Measurements from ENCODE around the gene ADAMTS17. TPM values are rescaled to one million over a fixed set of nuclear protein-coding genes. Genes with fewer than 3 reads are reported as not detected.
A peak's percentile ranks its signal among the peaks of the same experiment; 100 is the strongest.

Gene ADAMTS17
- total and polyA plus RNA-seq, 4 experiments from 2014 or later, result 2.1 to 6.2 (median 4.8) TPM

DNA sequence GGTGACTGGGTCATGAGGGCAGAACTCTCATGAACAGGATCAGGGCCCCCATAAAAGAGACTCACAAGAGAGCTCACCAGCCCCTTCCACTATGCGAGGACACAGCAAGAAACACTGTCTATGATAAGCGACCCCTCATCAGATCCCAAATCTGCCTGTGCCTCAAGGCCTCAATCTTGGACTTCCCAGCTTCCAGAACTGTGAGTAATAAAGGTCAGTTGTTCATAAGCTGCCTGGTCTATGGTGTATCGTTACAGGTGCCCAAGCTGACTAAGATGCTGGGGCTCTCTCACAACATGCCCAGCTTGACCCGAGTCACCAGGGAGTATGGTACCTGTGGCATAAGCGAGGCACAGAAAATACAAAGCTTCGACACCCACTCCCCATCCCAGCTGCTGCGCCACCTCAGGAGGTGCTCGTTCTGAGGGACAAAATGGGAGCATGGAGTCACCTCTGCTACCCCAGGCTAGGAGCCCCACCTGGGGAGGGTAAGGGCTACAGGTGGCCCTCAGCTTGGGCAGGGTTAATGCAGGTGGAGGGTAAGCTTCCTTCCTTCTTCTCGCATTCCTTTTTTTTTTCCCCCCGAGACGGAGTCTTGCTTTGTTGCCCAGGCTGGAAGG lies 234.1 kb downstream of the ADAMTS17 start:
- Mint-ChIP-seq H3K27me3 (no peaks in the 10 kb centered on the region), H3K4me1 (peaks cover 8 to 26% (median 19%) of the 10 kb centered on the region in 4 donors), H3K27ac (no peak overlapping the region), H3K4me3 (no peak overlapping the region), H3K36me3 (peaks cover 2 to 23% of the 10 kb centered on the region in 2 donors), H3K9me3 (no peaks in the 10 kb centered on the region)
- Histone ChIP-seq H3K27me3 (ENCODE audit: insufficient read depth, low read length) (no peaks in the 10 kb centered on the region), H3K4me3 (ENCODE audit: low read length in 2 of 2) (no peak overlapping the region), H3K27ac (ENCODE audit: low read depth, low read length) (no peak overlapping the region), H3K4me1 (ENCODE audit: insufficient read depth, low read length) (peaks cover 20% of the 10 kb centered on the region), H3K36me3 (ENCODE audit: insufficient read depth, low read length) (no peaks in the 10 kb centered on the region), H3K9me3 (ENCODE audit: control insufficient read depth in 1 of 2, low read length in 2 of 2) (no peaks in the 10 kb centered on the region)
- DNase-seq, result no peak
- ChIA-PET CTCF (ENCODE audit: partially characterized antibody) (no interaction called here), POLR2A (ENCODE audit: partially characterized antibody) (no interaction called here)
- intact Hi-C loops (cut with micrococcal nuclease), result no loop called here

GRCh38 chr15:100107151-100107550 lies 234.6 kb downstream of the ADAMTS17 start:
- Mint-ChIP-seq H3K9me3 (no peaks in the 10 kb centered on the region), H3K4me3 (no peak overlapping the region), H3K27me3 (no peaks in the 10 kb centered on the region), H3K27ac (no peak overlapping the region), H3K36me3 (peaks cover 2 to 23% of the 10 kb centered on the region in 2 donors), H3K4me1 (peaks cover 8 to 20% (median 15%) of the 10 kb centered on the region in 4 donors)
- no peaks in the 10 kb centered on the region for H3K27me3 ChIP-seq (ENCODE audit: insufficient read depth, low read length)
- no peak overlapping the region for H3K4me3 ChIP-seq (ENCODE audit: low read length in 2 of 2)
- no peaks in the 10 kb centered on the region for H3K9me3 ChIP-seq (ENCODE audit: control insufficient read depth in 1 of 2, low read length in 2 of 2)
- H3K36me3 ChIP-seq (ENCODE audit: insufficient read depth, low read length), result no peaks in the 10 kb centered on the region
- CTCF ChIA-PET (ENCODE audit: partially characterized antibody), result no interaction called here
- intact Hi-C loops (cut with micrococcal nuclease), result no loop called here
- H3K4me1 ChIP-seq (ENCODE audit: insufficient read depth, low read length), result peaks cover 16% of the 10 kb centered on the region
- DNase-seq, result no peak
- POLR2A ChIA-PET (ENCODE audit: partially characterized antibody), result no interaction called here
- no peak overlapping the region for H3K27ac ChIP-seq (ENCODE audit: low read depth, low read length)

- Mint-ChIP-seq H3K36me3 (peaks cover 2 to 23% of the 10 kb centered on the region in 2 donors), H3K27ac (no peak overlapping the region)
- POLR2A ChIA-PET (ENCODE audit: partially characterized antibody), result no interaction called here
Observed at GRCh38 chr15:100106732-100107131, 235.0 kb downstream of the ADAMTS17 start.

GRCh38 chr15:100105101-100105500 lies 236.7 kb downstream of the ADAMTS17 start:
- H3K4me1 Mint-ChIP-seq, result peaks cover 0 to 2% (median 0%) of the 10 kb centered on the region in 4 donors
- H3K36me3 ChIP-seq (ENCODE audit: insufficient read depth, low read length), result no peaks in the 10 kb centered on the region
- POLR2A ChIA-PET (ENCODE audit: partially characterized antibody), result no interaction called here
- H3K36me3 Mint-ChIP-seq, result peaks cover 2 to 23% of the 10 kb centered on the region in 2 donors
- H3K27ac Mint-ChIP-seq, result peak overlapping the region in 1 of 7 donors; percentile 22
- DNase-seq, result no peak
- H3K4me1 ChIP-seq (ENCODE audit: insufficient read depth, low read length), result no peaks in the 10 kb centered on the region
- no peaks in the 10 kb centered on the region for H3K9me3 ChIP-seq (ENCODE audit: control insufficient read depth in 1 of 2, low read length in 2 of 2)
- H3K4me3 Mint-ChIP-seq, result no peak overlapping the region
- no peaks in the 10 kb centered on the region for H3K9me3 Mint-ChIP-seq
- H3K27me3 Mint-ChIP-seq, result no peaks in the 10 kb centered on the region
- CTCF ChIA-PET (ENCODE audit: partially characterized antibody), result no interaction called here
- H3K4me3 ChIP-seq (ENCODE audit: low read length in 2 of 2), result no peak overlapping the region
- H3K27me3 ChIP-seq (ENCODE audit: insufficient read depth, low read length), result no peaks in the 10 kb centered on the region
- H3K27ac ChIP-seq (ENCODE audit: low read depth, low read length), result no peak overlapping the region
- intact Hi-C loops (cut with micrococcal nuclease), result no loop called here

More at GRCh38 chr15:100106732-100107131, 235.0 kb downstream of the ADAMTS17 start:
- Mint-ChIP-seq H3K9me3 (no peaks in the 10 kb centered on the region), H3K4me1 (peaks cover 6 to 16% (median 12%) of the 10 kb centered on the region in 4 donors), H3K27me3 (no peaks in the 10 kb centered on the region), H3K4me3 (no peak overlapping the region)
- Histone ChIP-seq H3K4me1 (ENCODE audit: insufficient read depth, low read length) (peaks cover 12% of the 10 kb centered on the region), H3K9me3 (ENCODE audit: control insufficient read depth in 1 of 2, low read length in 2 of 2) (no peaks in the 10 kb centered on the region), H3K27me3 (ENCODE audit: insufficient read depth, low read length) (no peaks in the 10 kb centered on the region), H3K4me3 (ENCODE audit: low read length in 2 of 2) (no peak overlapping the region), H3K27ac (ENCODE audit: low read depth, low read length) (no peak overlapping the region), H3K36me3 (ENCODE audit: insufficient read depth, low read length) (no peaks in the 10 kb centered on the region)
- CTCF ChIA-PET (ENCODE audit: partially characterized antibody), result no interaction called here
- intact Hi-C loops (cut with micrococcal nuclease), result no loop called here
- DNase-seq, result no peak

GRCh38 chr15:100104245-100104644 lies 237.5 kb downstream of the ADAMTS17 start:
- intact Hi-C loops (cut with micrococcal nuclease), result no loop called here
- H3K27ac ChIP-seq (ENCODE audit: low read depth, low read length), result no peak overlapping the region
- no peaks in the 10 kb centered on the region for H3K27me3 Mint-ChIP-seq
- ChIA-PET CTCF (ENCODE audit: partially characterized antibody) (no interaction called here), POLR2A (ENCODE audit: partially characterized antibody) (no interaction called here)
- H3K27me3 ChIP-seq (ENCODE audit: insufficient read depth, low read length), result no peaks in the 10 kb centered on the region
- no peaks in the 10 kb centered on the region for H3K9me3 Mint-ChIP-seq
- H3K4me3 ChIP-seq (ENCODE audit: low read length in 2 of 2), result no peak overlapping the region
- H3K36me3 ChIP-seq (ENCODE audit: insufficient read depth, low read length), result no peaks in the 10 kb centered on the region
- H3K4me1 ChIP-seq (ENCODE audit: insufficient read depth, low read length), result no peaks in the 10 kb centered on the region
- H3K4me3 Mint-ChIP-seq, result no peak overlapping the region
- no peaks in the 10 kb centered on the region for H3K9me3 ChIP-seq (ENCODE audit: control insufficient read depth in 1 of 2, low read length in 2 of 2)
- peak overlapping the region in 1 of 7 donors; percentile 21 for H3K27ac Mint-ChIP-seq
- H3K4me1 Mint-ChIP-seq, result peaks cover 0 to 2% (median 0%) of the 10 kb centered on the region in 4 donors
- DNase-seq, result no peak
- peaks cover 2 to 23% of the 10 kb centered on the region in 2 donors for H3K36me3 Mint-ChIP-seq

GRCh38 chr15:100103828-100104227 lies 237.9 kb downstream of the ADAMTS17 start:
- Histone ChIP-seq H3K4me3 (ENCODE audit: low read length in 2 of 2) (no peak overlapping the region), H3K36me3 (ENCODE audit: insufficient read depth, low read length) (no peaks in the 10 kb centered on the region), H3K27ac (ENCODE audit: low read depth, low read length) (no peak overlapping the region), H3K27me3 (ENCODE audit: insufficient read depth, low read length) (no peaks in the 10 kb centered on the region), H3K9me3 (ENCODE audit: control insufficient read depth in 1 of 2, low read length in 2 of 2) (no peaks in the 10 kb centered on the region), H3K4me1 (ENCODE audit: insufficient read depth, low read length) (no peaks in the 10 kb centered on the region)
- Mint-ChIP-seq H3K4me3 (no peak overlapping the region), H3K9me3 (no peaks in the 10 kb centered on the region), H3K27me3 (no peaks in the 10 kb centered on the region), H3K4me1 (no peaks in the 10 kb centered on the region), H3K27ac (peak overlapping the region in 1 of 7 donors; percentile 21), H3K36me3 (peaks cover 2 to 23% of the 10 kb centered on the region in 2 donors)
- intact Hi-C loops (cut with micrococcal nuclease), result no loop called here
- CTCF ChIA-PET (ENCODE audit: partially characterized antibody), result no interaction called here
- POLR2A ChIA-PET (ENCODE audit: partially characterized antibody), result no interaction called here
- DNase-seq, result no peak

DNA sequence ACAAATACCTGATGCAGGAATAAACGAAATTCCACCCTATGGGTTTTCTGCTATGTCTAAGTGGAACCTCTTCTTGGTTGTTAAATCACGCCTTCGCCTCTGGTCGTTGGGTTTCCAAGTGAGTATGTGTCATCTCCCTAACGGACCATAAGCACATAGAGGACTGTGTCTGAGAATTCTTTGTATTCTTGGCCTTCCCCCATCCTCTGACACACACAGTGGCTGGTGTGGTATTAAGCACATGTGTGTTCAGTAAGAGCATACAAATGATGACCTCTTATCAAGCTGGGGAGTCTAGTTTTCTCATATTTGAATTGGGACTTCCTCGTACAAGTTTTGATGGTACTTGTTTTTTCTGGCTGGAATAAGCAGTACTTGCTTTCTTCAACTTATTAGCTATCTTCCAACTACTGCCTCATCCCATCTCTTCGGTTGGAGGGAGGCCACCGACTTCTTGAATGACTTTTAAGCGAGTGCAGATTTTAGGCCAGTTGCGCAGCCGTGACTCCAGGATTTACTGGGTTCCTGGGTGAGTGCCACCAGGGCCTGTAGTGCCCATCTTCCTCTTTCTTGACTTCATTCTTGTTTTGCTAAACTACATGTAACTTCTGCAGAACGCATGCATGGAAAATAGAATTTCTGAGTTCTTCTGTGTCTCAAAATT lies 240.2 kb downstream of the ADAMTS17 start:
- intact Hi-C loops (cut with micrococcal nuclease), result no loop called here
- Mint-ChIP-seq H3K27ac (peak overlapping the region in 1 of 7 donors; percentile 8), H3K9me3 (no peaks in the 10 kb centered on the region), H3K36me3 (peaks cover 2 to 15% of the 10 kb centered on the region in 2 donors), H3K27me3 (no peaks in the 10 kb centered on the region), H3K4me1 (no peaks in the 10 kb centered on the region), H3K4me3 (no peak overlapping the region)
- Histone ChIP-seq H3K4me1 (ENCODE audit: insufficient read depth, low read length) (no peaks in the 10 kb centered on the region), H3K36me3 (ENCODE audit: insufficient read depth, low read length) (no peaks in the 10 kb centered on the region), H3K4me3 (ENCODE audit: low read length in 2 of 2) (no peak overlapping the region), H3K9me3 (ENCODE audit: control insufficient read depth in 1 of 2, low read length in 2 of 2) (no peaks in the 10 kb centered on the region), H3K27ac (ENCODE audit: low read depth, low read length) (no peak overlapping the region), H3K27me3 (ENCODE audit: insufficient read depth, low read length) (no peaks in the 10 kb centered on the region)
- ChIA-PET POLR2A (ENCODE audit: partially characterized antibody) (no interaction called here), CTCF (ENCODE audit: partially characterized antibody) (no interaction called here)
- DNase-seq, result no peak

All from CD4-positive, alpha-beta memory T cell (primary cell).